Measurements from ENCODE around the gene IDH3G.

DNA sequence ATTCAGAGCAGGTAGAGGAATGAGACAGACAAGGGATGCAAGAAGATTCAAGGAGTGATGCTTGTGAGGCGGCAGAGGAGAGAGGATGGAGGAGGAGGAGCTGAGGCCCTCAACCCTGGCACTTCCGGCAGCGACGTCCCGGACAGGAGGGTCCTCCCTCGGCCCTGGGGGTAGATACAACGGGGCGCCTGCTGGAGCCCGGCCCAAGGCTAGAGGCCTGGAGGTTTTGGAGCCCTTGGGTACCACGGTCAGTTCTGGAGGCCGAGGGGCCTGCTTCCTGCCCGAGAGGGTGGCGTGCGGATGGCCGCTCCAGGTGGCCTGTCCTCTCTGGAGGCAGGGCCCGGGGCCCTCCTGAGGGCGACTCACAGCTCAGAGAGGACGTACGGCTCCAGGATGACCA is 13.8 kb upstream of the IDH3G start:
- TF ChIP-seq, protein P1, sequence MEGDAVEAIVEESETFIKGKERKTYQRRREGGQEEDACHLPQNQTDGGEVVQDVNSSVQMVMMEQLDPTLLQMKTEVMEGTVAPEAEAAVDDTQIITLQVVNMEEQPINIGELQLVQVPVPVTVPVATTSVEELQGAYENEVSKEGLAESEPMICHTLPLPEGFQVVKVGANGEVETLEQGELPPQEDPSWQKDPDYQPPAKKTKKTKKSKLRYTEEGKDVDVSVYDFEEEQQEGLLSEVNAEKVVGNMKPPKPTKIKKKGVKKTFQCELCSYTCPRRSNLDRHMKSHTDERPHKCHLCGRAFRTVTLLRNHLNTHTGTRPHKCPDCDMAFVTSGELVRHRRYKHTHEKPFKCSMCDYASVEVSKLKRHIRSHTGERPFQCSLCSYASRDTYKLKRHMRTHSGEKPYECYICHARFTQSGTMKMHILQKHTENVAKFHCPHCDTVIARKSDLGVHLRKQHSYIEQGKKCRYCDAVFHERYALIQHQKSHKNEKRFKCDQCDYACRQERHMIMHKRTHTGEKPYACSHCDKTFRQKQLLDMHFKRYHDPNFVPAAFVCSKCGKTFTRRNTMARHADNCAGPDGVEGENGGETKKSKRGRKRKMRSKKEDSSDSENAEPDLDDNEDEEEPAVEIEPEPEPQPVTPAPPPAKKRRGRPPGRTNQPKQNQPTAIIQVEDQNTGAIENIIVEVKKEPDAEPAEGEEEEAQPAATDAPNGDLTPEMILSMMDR (IDR thresholded peaks at IDR 0.05), result no peak
- no peak for TF ChIP-seq POLR2A (IDR thresholded peaks at IDR 0.05)

All from breast epithelium (tissue), 3 donors.